ENCODE results near the gene CBR4. TPM values are rescaled to one million over a fixed set of nuclear protein-coding genes. Genes with fewer than 3 reads are reported as not detected.
A peak's percentile ranks its signal among the peaks of the same experiment; 100 is the strongest.

Gene CBR4
- total RNA-seq, 1 experiment from 2014 or later = 33.6 TPM

DNA sequence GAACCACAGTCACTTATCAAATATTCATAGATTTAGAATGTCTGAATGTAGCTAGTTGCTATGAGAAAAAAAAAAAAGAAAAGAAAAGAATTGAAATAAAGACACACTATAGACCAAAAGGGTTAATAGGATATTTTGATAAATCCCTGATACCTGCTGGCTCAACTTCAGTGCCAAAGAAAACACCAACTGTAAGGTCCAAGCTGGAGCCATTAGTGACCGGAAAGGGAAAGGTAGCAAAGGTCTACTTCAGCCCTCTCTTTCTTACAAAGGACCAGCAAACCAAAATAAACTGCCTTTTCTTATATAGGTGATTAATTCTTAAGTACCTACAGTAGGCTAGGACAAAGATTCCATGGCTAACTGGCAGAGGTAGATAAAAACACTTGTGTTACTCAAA, 9.7 kb downstream of the CBR4 start:
- H3K4ac ChIP-seq (ENCODE audit: low read depth, low read length) = no peak overlapping the region
- H3K9me3 Mint-ChIP-seq = no peaks in the 10 kb centered on the region
- no peak overlapping the region for H3T11ph ChIP-seq (ENCODE audit: low read length)
- no peak overlapping the region for H4K8ac ChIP-seq (replicated peaks; ENCODE audit: insufficient read length, low read depth, low read length)
- no peak overlapping the region for H3K14ac ChIP-seq (ENCODE audit: insufficient read depth, low read length)
- no peak overlapping the region for H3K56ac ChIP-seq (ENCODE audit: insufficient read length, low read depth, low read length)
- WGBS (ENCODE audit: extremely low coverage, insufficient read length, low lambda C conversion rate) = no CpG with 5 or more reads among the region's 1 CpG
- H3K23me2 ChIP-seq (ENCODE audit: insufficient read length, low read depth, low read length, poor library complexity, severe bottlenecking) = no peaks in the 10 kb centered on the region
- H3K4me2 ChIP-seq (ENCODE audit: insufficient read depth, insufficient read length, low read length) = no peak overlapping the region
- no peaks in the 10 kb centered on the region for H3K79me2 ChIP-seq (ENCODE audit: insufficient read depth, low read length)
- no peak for DNase-seq
- H3K23ac ChIP-seq (ENCODE audit: insufficient read length, low read depth, low read length) = no peak overlapping the region
- no peaks in the 10 kb centered on the region for H4K20me1 ChIP-seq (ENCODE audit: control insufficient read depth, insufficient read depth, insufficient read length)
- no peaks in the 10 kb centered on the region for H3K9me3 ChIP-seq (ENCODE audit: control insufficient read depth, low read depth, low read length)
- no peak overlapping the region for H2BK20ac ChIP-seq (ENCODE audit: low read depth, low read length, poor library complexity, severe bottlenecking)
- no peaks in the 10 kb centered on the region for H3K79me1 ChIP-seq (ENCODE audit: insufficient read depth, low read depth, low read length, poor library complexity, severe bottlenecking)
- H3K27me3 Mint-ChIP-seq (ENCODE audit: low read depth) = no peaks in the 10 kb centered on the region
- no peak overlapping the region for H3K4me3 Mint-ChIP-seq
- no peak overlapping the region for H4K91ac ChIP-seq (ENCODE audit: insufficient read length, low read depth, low read length)
- no peak overlapping the region for H3K27ac ChIP-seq (ENCODE audit: insufficient read length, low read depth, low read length)
- H3K27me3 ChIP-seq (ENCODE audit: insufficient read depth, low read length) = no peaks in the 10 kb centered on the region
- 0 out of 7 replicates have a peak overlapping the region, but pooled peaks of 1 of the 3 experiments have one; percentile 5 for H3K27ac Mint-ChIP-seq
- H2BK12ac ChIP-seq (ENCODE audit: insufficient read length, low read depth, low read length) = no peak overlapping the region
- no peaks in the 10 kb centered on the region for H3K4me1 ChIP-seq (ENCODE audit: insufficient read depth, low read length)
- TF ChIP-seq, protein P1, sequence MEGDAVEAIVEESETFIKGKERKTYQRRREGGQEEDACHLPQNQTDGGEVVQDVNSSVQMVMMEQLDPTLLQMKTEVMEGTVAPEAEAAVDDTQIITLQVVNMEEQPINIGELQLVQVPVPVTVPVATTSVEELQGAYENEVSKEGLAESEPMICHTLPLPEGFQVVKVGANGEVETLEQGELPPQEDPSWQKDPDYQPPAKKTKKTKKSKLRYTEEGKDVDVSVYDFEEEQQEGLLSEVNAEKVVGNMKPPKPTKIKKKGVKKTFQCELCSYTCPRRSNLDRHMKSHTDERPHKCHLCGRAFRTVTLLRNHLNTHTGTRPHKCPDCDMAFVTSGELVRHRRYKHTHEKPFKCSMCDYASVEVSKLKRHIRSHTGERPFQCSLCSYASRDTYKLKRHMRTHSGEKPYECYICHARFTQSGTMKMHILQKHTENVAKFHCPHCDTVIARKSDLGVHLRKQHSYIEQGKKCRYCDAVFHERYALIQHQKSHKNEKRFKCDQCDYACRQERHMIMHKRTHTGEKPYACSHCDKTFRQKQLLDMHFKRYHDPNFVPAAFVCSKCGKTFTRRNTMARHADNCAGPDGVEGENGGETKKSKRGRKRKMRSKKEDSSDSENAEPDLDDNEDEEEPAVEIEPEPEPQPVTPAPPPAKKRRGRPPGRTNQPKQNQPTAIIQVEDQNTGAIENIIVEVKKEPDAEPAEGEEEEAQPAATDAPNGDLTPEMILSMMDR (conservative IDR thresholded peaks at IDR 0.05) = no peak
- no peak overlapping the region for H2AK5ac ChIP-seq (ENCODE audit: insufficient read length, low read length)
- peaks cover 31 to 88% (median 70%) of the 10 kb centered on the region in 3 experiments; a peak in 6 of 7 replicates for H3K36me3 Mint-ChIP-seq (ENCODE audit: insufficient read depth in 1 of 3, low read depth in 3 of 3)
- H3K18ac ChIP-seq (ENCODE audit: insufficient read length, low read depth, low read length) = no peak overlapping the region
- no peak overlapping the region for H3K9ac ChIP-seq (ENCODE audit: extremely low read depth, insufficient read length, low read length)
- no peak overlapping the region for H2AFZ ChIP-seq (ENCODE audit: low read length)
- no peak overlapping the region for H2BK120ac ChIP-seq (ENCODE audit: low read depth, low read length, poor library complexity, severe bottlenecking)
- H4K5ac ChIP-seq (ENCODE audit: insufficient read length, low read depth, low read length) = no peak overlapping the region
- H2BK5ac ChIP-seq (ENCODE audit: insufficient read length, low read length) = no peak overlapping the region
- no peak overlapping the region for H2BK15ac ChIP-seq (ENCODE audit: low read depth, low read length)
- H3K4me1 Mint-ChIP-seq = no peaks in the 10 kb centered on the region
